HG02870 (cell line): ENCODE results near the gene WNT16.

Experiments used
- ATAC-seq: cut with Tn5 transposase; IDR thresholded peaks from one replicate; pipeline ENCODE4 v1.9.1; 2021; ENCODE audit warnings: mild to moderate bottlenecking, moderate library complexity; ENCODE audit not compliant: unreplicated experiment

WNT16 gene

DNA sequence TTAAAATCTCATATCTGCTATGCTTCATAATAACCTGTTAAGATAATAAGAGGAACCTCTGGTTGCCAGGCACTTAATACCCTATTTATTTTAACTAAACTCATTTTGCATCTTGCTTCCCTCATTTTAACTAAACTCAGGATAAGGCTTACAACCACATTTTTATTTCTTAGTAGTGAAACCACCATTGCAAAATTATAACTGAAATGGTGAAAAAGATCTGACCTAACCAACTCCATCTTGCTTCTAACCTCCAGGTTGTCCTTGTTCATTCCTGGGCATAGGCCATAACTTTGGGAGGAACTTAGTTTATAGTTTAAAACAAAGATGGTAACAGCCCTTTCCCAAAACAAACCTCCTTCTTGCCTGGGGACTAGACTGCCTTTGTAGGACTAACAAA lies 61.3 kb downstream of the WNT16 start:
- no peak for ATAC-seq

- no peak for ATAC-seq
These were observed 61.8 kb downstream of the WNT16 start for GRCh38 chr7:121390617-121391016.
